K562 (cell line): ENCODE measurements around the gene ABCB6. TPM values are rescaled to one million over a fixed set of nuclear protein-coding genes. Genes with fewer than 3 reads are reported as not detected.

Experiments used
- BRCA1 ChIP-seq, 2 experiments: fragments of 450-650 bp in 1 of 2; sonication (generic) in 1 of 2; formaldehyde crosslinking in 1 of 2; IDR thresholded peaks; 2 replicates each; pipeline versions ENCODE4 v1.5.0 to v1.6.1; 2017 to 2020; ENCODE audit warnings: mild to moderate bottlenecking in 1 of 2, missing genetic modification reagents in 1 of 2
- BRD4 ChIP-seq: fragments of 200-600 bp; sonication (generic); IDR thresholded peaks from 2 replicates; pipeline ENCODE4 v1.6.1; 2017; ENCODE audit warnings: inconsistent platforms
- CHD2 ChIP-seq: IDR thresholded peaks from 2 replicates; pipeline ENCODE4 v1.6.1; 2011; ENCODE audit warnings: low read depth, low read length
- CREB3L1 ChIP-seq: fragments of 450-650 bp; IDR thresholded peaks from 2 replicates; pipeline ENCODE4 v1.6.1; 2014; ENCODE audit warnings: low read depth, mild to moderate bottlenecking, moderate library complexity, borderline replicate concordance
- CTBP1 ChIP-seq: fragments of 450-650 bp; IDR thresholded peaks from 2 replicates; pipeline ENCODE4 v1.6.1; 2016; ENCODE audit warnings: borderline replicate concordance
- E2F6 ChIP-seq, 2 experiments: IDR thresholded peaks; 2 replicates each; pipeline ENCODE4 v1.6.1; 2011; ENCODE audit warnings: borderline replicate concordance in 1 of 2, control low read depth in 1 of 2, low read depth in 1 of 2, low read length in 1 of 2, mild to moderate bottlenecking in 1 of 2, mixed read lengths in 1 of 2, moderate library complexity in 1 of 2; ENCODE audit not compliant: insufficient read depth in 1 of 2, insufficient read length in 1 of 2, poor library complexity in 1 of 2, severe bottlenecking in 1 of 2; ENCODE audit errors: extremely low read depth in 1 of 2
- ESRRA ChIP-seq: fragments of 450-650 bp; IDR thresholded peaks from 2 replicates; pipeline ENCODE4 v1.6.1; 2014; ENCODE audit warnings: low read depth, mild to moderate bottlenecking, moderate library complexity, borderline replicate concordance
- ETS1 ChIP-seq: conservative IDR thresholded peaks from 2 replicates; pipeline ENCODE4 v1.6.1; 2011; ENCODE audit warnings: low read depth, mild to moderate bottlenecking, low read length; ENCODE audit not compliant: control insufficient read depth
- MYC ChIP-seq, 2 experiments: fragments of 250-450 bp in 1 of 2; sonication (Bioruptor Pico) in 1 of 2; IDR thresholded peaks; 2 replicates each; pipeline versions ENCODE4 v1.5.1 to v1.6.1; 2012 to 2021; ENCODE audit warnings: low read depth in 2 of 2, borderline replicate concordance in 1 of 2, improper control_type of control experiment in 1 of 2, low read length in 1 of 2, mild to moderate bottlenecking in 1 of 2, moderate library complexity in 1 of 2
- NCOA6 ChIP-seq: fragments of 450-650 bp; IDR thresholded peaks from 2 replicates; pipeline ENCODE4 v1.6.1; 2017; ENCODE audit warnings: mild to moderate bottlenecking
- SETDB1 ChIP-seq: IDR thresholded peaks from one replicate; pipeline ENCODE4 v1.6.1; 2012; ENCODE audit warnings: low read length, control low read depth, inconsistent platforms
- SMARCE1 ChIP-seq: fragments of 450-650 bp; IDR thresholded peaks from 2 replicates; pipeline ENCODE4 v1.7.1; 2016; ENCODE audit warnings: mild to moderate bottlenecking
- TCF3 ChIP-seq: sonication (generic); formaldehyde crosslinking; IDR thresholded peaks from 2 replicates; pipeline ENCODE4 v1.4.0; 2020; ENCODE audit warnings: mild to moderate bottlenecking, missing genetic modification reagents
- THAP12 ChIP-seq: fragments of 250-450 bp; sonication (Bioruptor Pico); IDR thresholded peaks from 2 replicates; pipeline ENCODE4 v1.9.0; 2021; ENCODE audit warnings: mild to moderate bottlenecking, inconsistent platforms
- ZNF511 ChIP-seq: sonication (generic); formaldehyde crosslinking; IDR thresholded peaks from 2 replicates; pipeline ENCODE4 v1.8.0; 2022; ENCODE audit warnings: mild to moderate bottlenecking, missing genetic modification reagents
- ZNF57 ChIP-seq: fragments of 450-650 bp; formaldehyde crosslinking; IDR thresholded peaks from 2 replicates; pipeline ENCODE4 v1.4.0; 2020; ENCODE audit warnings: mild to moderate bottlenecking, moderate library complexity
- polyA plus RNA-seq, 8 experiments: library from polyadenylated mRNA; depleted of rRNA in 4 of 8; stranded (reverse) in 5 of 8; unstranded in 3 of 8; fragments of >200 nt; fragmentation: Nextera tagmentation in 2 of 8; fragmentation: Illumina TruSeq in 1 of 8; extraction: Ambion mirVana in 2 of 8; extraction: Trizol in 1 of 8; gene quantifications; 2 replicates each; pipeline versions ENCODE4 v1.2.1 to v1.2.3, GENCODE V29; 2011 to 2014; ENCODE audit warnings: inconsistent platforms in 1 of 8, missing spikeins in 1 of 8
- total RNA-seq, 7 experiments: library from RNA; depleted of rRNA in 6 of 7; stranded (reverse); fragments of >200 nt in 6 of 7; fragmentation: Illumina TruSeq in 2 of 7; extraction: Trizol in 2 of 7; gene quantifications; 2 replicates each; pipeline versions ENCODE4 v1.2.1 to v1.2.3, GENCODE V29; 2011 to 2021; ENCODE audit warnings: low replicate concordance in 1 of 7

The ABCB6 gene
- total and polyA plus RNA-seq, 9 of the 15 experiments (the other 6 are each of a cell fraction or from before 2014, with no cell fraction given), result 3.7 to 29.8 (median 16.8) TPM

DNA sequence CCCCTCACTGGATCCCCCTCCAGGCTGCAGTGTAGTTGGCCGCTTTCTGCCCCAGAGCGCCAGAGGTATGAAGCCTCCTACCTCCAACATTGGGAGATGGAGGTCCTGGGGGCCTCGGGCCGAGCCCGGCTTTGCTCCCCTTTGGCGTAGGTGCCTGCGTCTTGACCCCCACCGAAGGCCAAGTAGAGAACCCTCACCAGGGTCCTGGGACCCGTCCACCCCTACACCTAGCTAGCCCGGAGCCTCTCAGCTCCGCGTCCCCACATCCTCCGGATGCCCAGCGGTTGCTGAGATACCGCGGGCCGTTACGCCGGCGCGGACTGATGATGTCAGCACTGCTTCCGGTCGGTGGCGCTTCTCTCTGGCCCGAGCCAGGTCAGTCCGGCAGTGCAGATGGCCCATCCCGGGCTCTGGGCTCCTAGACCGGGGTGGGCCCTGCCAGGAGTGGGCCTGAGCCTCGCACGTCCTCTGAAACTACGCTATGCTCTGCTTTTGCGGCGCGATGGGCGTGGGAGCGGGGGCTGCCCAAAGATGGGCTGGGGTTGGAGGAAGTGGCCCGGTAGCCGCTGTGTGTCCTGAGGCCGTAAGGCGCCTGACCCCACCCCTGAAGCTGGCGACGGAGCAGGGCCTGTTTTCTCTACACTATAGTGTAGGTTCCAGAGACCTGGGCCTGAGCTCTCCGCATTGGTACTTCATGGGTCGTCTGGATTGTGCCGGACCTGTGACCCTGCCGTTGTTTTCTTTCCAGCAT lies 26.6 kb upstream of the ABCB6 start, which contains the start of the genes GLB1L and STK16 (continued):
- TF ChIP-seq ETS1, result peak; percentile 63; the same call in 1 of the 2 replicates
- no peak for TF ChIP-seq BRCA1 (IDR thresholded peaks at IDR 0.05)
- TF ChIP-seq BRCA1 (CRISPR knock-in tag; IDR thresholded peaks at IDR 0.05), result no peak
- TF ChIP-seq CTBP1, result peak; percentile 48; the same call in 1 of the 2 replicates
- TF ChIP-seq SMARCE1, result no peak
- no peak for TF ChIP-seq BRD4
- TF ChIP-seq THAP12 (CRISPR knock-in tag), result no peak
- TF ChIP-seq TCF3, result 0 out of 2 replicates have a peak, but pooled peaks have one; percentile 8
- no peak for TF ChIP-seq ZNF57
- TF ChIP-seq MYC (IDR thresholded peaks at IDR 0.05; ENCODE audit: low read depth, low read length), result peak; percentile 71; the same call in 1 of the 2 replicates
- TF ChIP-seq MYC (CRISPR knock-in tag; IDR thresholded peaks at IDR 0.05; ENCODE audit: borderline replicate concordance, low read depth), result no peak
- TF ChIP-seq ZNF511, result peak; percentile 62; the same call in 1 of the 2 replicates
- peak; percentile 59 for TF ChIP-seq ESRRA
- TF ChIP-seq CHD2, result 0 out of 2 replicates have a peak, but pooled peaks have one; percentile 18
- TF ChIP-seq E2F6 (IDR thresholded peaks at IDR 0.05; ENCODE audit: borderline replicate concordance in 1 of 2, extremely low read depth in 1 of 2, insufficient read depth in 1 of 2, insufficient read length in 1 of 2, low read depth in 1 of 2, low read length in 1 of 2, poor library complexity in 1 of 2, severe bottlenecking in 1 of 2), result peak in 1 of 2 experiments; percentile 42
- TF ChIP-seq NCOA6, result no peak
- no peak for TF ChIP-seq SETDB1
- TF ChIP-seq CREB3L1, result peak; percentile 44; the same call in 1 of the 2 replicates
